ENCODE measurements around the gene PCDH9. TPM values are rescaled to one million over a fixed set of nuclear protein-coding genes. Genes with fewer than 3 reads are reported as not detected.

PCDH9 gene
- polyA plus RNA-seq, 3 donors, result 0.03 TPM; not detected in 1

DNA sequence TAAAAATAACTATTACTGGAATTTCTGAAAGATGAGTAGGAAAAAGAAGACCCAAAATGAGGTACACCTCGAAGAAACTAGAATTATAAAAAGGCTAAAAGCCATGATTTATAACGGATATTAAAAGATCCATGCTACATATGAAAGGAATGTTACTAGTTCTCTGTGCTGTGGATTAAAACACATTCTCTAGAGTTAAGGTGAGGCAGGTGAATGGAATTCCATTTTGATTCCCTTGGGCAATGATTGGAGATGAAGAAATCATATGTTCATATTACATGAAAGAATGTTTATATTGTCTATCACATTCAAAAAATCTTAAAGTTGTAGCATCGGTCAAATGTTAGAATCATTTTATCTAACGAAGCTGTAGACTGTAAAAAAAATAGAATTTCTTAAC is 783.7 kb downstream of the PCDH9 start:
- H3K27me3 ChIP-seq (ENCODE audit: control insufficient read depth in 2 of 2, insufficient read depth in 2 of 2, low read length in 2 of 2), result no peaks in the 10 kb centered on the region
- TF ChIP-seq, protein P1, sequence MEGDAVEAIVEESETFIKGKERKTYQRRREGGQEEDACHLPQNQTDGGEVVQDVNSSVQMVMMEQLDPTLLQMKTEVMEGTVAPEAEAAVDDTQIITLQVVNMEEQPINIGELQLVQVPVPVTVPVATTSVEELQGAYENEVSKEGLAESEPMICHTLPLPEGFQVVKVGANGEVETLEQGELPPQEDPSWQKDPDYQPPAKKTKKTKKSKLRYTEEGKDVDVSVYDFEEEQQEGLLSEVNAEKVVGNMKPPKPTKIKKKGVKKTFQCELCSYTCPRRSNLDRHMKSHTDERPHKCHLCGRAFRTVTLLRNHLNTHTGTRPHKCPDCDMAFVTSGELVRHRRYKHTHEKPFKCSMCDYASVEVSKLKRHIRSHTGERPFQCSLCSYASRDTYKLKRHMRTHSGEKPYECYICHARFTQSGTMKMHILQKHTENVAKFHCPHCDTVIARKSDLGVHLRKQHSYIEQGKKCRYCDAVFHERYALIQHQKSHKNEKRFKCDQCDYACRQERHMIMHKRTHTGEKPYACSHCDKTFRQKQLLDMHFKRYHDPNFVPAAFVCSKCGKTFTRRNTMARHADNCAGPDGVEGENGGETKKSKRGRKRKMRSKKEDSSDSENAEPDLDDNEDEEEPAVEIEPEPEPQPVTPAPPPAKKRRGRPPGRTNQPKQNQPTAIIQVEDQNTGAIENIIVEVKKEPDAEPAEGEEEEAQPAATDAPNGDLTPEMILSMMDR (IDR thresholded peaks at IDR 0.05), result no peak
- no peaks in the 10 kb centered on the region for H3K79me2 ChIP-seq (ENCODE audit: insufficient read depth, low read length)
- H3K4me1 ChIP-seq (ENCODE audit: control insufficient read depth in 1 of 2, insufficient read depth in 2 of 2, low read length in 2 of 2), result no peaks in the 10 kb centered on the region
- no peak overlapping the region for H3K4me2 ChIP-seq (replicated peaks; ENCODE audit: extremely low read depth, low read length, poor library complexity, severe bottlenecking)
- Mint-ChIP-seq H3K36me3 (no peaks in the 10 kb centered on the region), H3K4me3 (no peak overlapping the region), H3K27ac (no peak overlapping the region), H3K27me3 (ENCODE audit: low read depth in 3 of 3) (peaks cover 0 to 1% (median 0%) of the 10 kb centered on the region in 3 donors), H3K9me3 (peaks cover 0 to 6% (median 0%) of the 10 kb centered on the region in 7 donors), H3K4me1 (no peaks in the 10 kb centered on the region)
- no peaks in the 10 kb centered on the region for H3K9me3 ChIP-seq (replicated peaks in 1 of 2; ENCODE audit: control insufficient read depth in 1 of 2, insufficient read depth in 1 of 2, low read length in 2 of 2)
- H3K4me3 ChIP-seq (replicated peaks in 1 of 3; ENCODE audit: low read depth in 2 of 3, low read length in 3 of 3), result no peak overlapping the region
- no peaks in the 10 kb centered on the region for H3K36me3 ChIP-seq (replicated peaks in 1 of 2; ENCODE audit: control insufficient read depth in 1 of 2, insufficient read depth in 2 of 2, low read length in 2 of 2)
- no peaks in the 10 kb centered on the region for H4K20me1 ChIP-seq (ENCODE audit: insufficient read depth, low read length)
- no peak overlapping the region for H3K27ac ChIP-seq (ENCODE audit: low read depth in 1 of 2, low read length in 2 of 2)
- intact Hi-C loops (cut with micrococcal nuclease), result no loop called here
- no CpG with 5 or more reads among the region's 4 CpGs for WGBS (ENCODE audit: insufficient coverage)
- no peak overlapping the region for H2AFZ ChIP-seq (ENCODE audit: insufficient read depth, low read depth, low read length, poor library complexity, severe bottlenecking)
- no peak for DNase-seq
- H3K9ac ChIP-seq (ENCODE audit: insufficient read depth, low read length, poor library complexity, severe bottlenecking), result no peak overlapping the region

DNA sequence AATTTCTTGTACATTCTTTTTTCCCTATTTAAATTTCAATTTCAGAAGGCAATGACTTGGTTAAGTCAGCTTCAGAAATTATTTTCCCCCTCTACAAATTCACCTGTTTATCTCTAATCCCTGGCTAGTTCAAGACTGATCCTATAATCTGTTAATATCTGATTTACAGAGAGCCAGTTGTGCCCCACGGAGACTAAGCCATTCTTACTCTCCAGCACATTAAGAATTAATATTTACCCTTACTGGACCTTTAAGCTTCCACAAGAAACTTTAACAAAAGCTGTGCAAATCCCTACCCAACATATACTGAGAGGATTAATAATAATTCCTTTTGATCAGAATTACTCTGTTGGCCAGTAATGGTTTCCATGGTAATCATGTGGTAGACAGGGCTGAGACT is 786.2 kb downstream of the PCDH9 start:
- Histone ChIP-seq H3K27me3 (ENCODE audit: control insufficient read depth in 2 of 2, insufficient read depth in 2 of 2, low read length in 2 of 2) (no peaks in the 10 kb centered on the region), H3K4me3 (replicated peaks in 1 of 3; ENCODE audit: low read depth in 2 of 3, low read length in 3 of 3) (no peak overlapping the region), H3K9ac (ENCODE audit: insufficient read depth, low read length, poor library complexity, severe bottlenecking) (no peak overlapping the region), H3K9me3 (replicated peaks in 1 of 2; ENCODE audit: control insufficient read depth in 1 of 2, insufficient read depth in 1 of 2, low read length in 2 of 2) (no peaks in the 10 kb centered on the region), H2AFZ (ENCODE audit: insufficient read depth, low read depth, low read length, poor library complexity, severe bottlenecking) (no peak overlapping the region), H3K4me1 (ENCODE audit: control insufficient read depth in 1 of 2, insufficient read depth in 2 of 2, low read length in 2 of 2) (no peaks in the 10 kb centered on the region), H3K36me3 (replicated peaks in 1 of 2; ENCODE audit: control insufficient read depth in 1 of 2, insufficient read depth in 2 of 2, low read length in 2 of 2) (no peaks in the 10 kb centered on the region), H3K79me2 (ENCODE audit: insufficient read depth, low read length) (no peaks in the 10 kb centered on the region), H3K27ac (ENCODE audit: low read depth in 1 of 2, low read length in 2 of 2) (no peak overlapping the region), H4K20me1 (ENCODE audit: insufficient read depth, low read length) (no peaks in the 10 kb centered on the region), H3K4me2 (replicated peaks; ENCODE audit: extremely low read depth, low read length, poor library complexity, severe bottlenecking) (no peak overlapping the region)
- no peak for DNase-seq
- Mint-ChIP-seq H3K36me3 (no peaks in the 10 kb centered on the region), H3K27me3 (ENCODE audit: low read depth in 3 of 3) (no peaks in the 10 kb centered on the region), H3K27ac (no peak overlapping the region), H3K4me1 (no peaks in the 10 kb centered on the region), H3K4me3 (no peak overlapping the region), H3K9me3 (peaks cover 0 to 3% (median 0%) of the 10 kb centered on the region in 7 donors)
- TF ChIP-seq, protein P1 (IDR thresholded peaks at IDR 0.05), result no peak
- no CpG with 5 or more reads among the region's 1 CpG for WGBS (ENCODE audit: insufficient coverage)
- intact Hi-C loops (cut with micrococcal nuclease), result no loop called here
